ENCODE results near the gene SIRPB1.

The SIRPB1 gene

DNA sequence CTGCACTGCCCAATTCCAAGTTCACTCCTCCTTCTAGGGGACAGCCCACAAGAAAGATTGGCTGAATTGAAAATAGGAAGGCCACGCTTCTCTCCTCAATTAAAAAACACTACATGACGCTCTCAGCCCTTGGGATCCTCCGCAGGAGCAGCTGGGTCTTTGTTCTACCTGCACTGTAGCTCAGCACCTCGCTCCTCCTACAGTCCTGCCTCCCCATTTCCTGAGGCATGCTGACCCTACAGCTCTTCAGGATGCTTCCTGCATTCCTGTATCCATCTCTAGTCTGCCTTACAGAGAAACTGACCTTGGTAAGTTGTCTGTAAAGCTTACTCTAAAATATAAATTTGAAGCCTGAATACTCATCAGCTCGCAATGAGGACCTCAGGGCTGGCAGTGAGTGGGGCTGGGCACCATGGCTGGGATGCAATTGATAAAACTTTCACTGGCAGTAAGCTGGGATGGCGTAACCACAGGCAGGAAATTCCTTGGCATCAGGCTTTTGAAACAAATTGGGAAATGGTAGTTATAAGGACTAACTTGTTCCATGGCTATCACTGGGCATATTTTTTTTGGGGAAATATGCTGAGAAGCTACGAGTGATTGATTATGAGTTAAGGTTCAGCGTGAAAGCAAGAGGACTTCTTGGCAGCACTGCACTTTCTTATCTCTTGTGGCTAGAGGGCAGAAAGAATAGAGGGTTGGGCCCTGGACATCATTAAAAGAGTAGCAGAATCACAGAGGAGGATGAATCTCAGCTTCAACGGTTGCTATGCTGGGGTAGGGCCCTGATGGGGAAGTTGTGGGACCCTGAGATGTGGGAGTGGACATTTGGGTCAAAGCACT lies 11.7 kb upstream of the SIRPB1 start:
- TF ChIP-seq, protein P1, sequence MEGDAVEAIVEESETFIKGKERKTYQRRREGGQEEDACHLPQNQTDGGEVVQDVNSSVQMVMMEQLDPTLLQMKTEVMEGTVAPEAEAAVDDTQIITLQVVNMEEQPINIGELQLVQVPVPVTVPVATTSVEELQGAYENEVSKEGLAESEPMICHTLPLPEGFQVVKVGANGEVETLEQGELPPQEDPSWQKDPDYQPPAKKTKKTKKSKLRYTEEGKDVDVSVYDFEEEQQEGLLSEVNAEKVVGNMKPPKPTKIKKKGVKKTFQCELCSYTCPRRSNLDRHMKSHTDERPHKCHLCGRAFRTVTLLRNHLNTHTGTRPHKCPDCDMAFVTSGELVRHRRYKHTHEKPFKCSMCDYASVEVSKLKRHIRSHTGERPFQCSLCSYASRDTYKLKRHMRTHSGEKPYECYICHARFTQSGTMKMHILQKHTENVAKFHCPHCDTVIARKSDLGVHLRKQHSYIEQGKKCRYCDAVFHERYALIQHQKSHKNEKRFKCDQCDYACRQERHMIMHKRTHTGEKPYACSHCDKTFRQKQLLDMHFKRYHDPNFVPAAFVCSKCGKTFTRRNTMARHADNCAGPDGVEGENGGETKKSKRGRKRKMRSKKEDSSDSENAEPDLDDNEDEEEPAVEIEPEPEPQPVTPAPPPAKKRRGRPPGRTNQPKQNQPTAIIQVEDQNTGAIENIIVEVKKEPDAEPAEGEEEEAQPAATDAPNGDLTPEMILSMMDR (IDR thresholded peaks at IDR 0.05; ENCODE audit: low read depth, low read length) = no peak
- no peak overlapping the region for H3K4me3 ChIP-seq (ENCODE audit: low read depth, low read length)
- DNase-seq (ENCODE audit: low read depth, low spot score) = no peak
- in situ Hi-C loops (cut with HindIII; ENCODE audit: low sequenced_read_pairs) = no loop called here

DNA sequence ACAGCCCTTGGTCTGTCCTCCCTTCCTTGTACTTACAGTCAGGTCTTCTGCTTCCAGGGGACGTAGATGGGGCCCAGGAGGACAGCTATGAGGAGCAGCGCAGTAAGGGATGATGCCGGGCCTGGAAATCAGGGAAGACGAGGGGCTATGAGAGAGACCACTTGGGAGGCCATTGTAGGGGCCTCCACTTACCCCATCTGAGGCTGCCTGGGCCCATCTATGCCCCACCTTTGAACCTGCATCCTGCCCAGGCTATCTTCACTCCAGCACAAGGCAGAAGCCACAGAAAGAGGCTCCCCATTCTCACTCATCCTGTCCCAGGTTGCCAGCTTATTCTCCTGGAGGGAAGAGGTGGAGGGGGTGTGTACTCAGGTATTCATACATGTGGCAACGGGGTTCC lies 10.4 kb upstream of the SIRPB1 start:
- TF ChIP-seq, protein P1 (IDR thresholded peaks at IDR 0.05; ENCODE audit: low read depth, low read length) = no peak
- DNase-seq (ENCODE audit: low read depth, low spot score) = no peak
- in situ Hi-C loops (cut with HindIII; ENCODE audit: low sequenced_read_pairs) = no loop called here
- H3K4me3 ChIP-seq (ENCODE audit: low read depth, low read length) = no peak overlapping the region

DNA sequence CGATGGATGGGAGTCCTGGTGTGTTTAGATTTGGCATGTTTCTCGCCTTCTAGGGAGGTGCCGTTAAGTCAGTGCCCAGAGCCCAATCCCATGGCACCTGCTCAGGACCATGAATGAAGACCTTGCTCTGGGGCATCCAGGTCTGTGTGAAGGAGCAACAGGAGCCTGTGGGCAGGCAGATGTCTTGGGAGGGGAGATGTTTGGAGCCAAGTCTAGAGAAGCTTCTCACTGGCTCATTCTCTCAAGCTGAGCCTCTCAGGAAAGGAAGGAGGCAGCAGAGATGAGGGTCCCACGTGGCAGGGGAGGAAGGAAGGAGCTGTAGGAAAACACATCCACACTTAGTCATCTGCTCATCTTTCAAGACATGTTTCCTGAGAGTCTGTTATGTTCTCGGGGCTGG lies 9.5 kb upstream of the SIRPB1 start:
- H3K4me3 ChIP-seq (ENCODE audit: low read depth, low read length) = no peak overlapping the region
- DNase-seq (ENCODE audit: low read depth, low spot score) = no peak
- TF ChIP-seq, protein P1 (IDR thresholded peaks at IDR 0.05; ENCODE audit: low read depth, low read length) = no peak
- in situ Hi-C loops (cut with HindIII; ENCODE audit: low sequenced_read_pairs) = no loop called here

DNA sequence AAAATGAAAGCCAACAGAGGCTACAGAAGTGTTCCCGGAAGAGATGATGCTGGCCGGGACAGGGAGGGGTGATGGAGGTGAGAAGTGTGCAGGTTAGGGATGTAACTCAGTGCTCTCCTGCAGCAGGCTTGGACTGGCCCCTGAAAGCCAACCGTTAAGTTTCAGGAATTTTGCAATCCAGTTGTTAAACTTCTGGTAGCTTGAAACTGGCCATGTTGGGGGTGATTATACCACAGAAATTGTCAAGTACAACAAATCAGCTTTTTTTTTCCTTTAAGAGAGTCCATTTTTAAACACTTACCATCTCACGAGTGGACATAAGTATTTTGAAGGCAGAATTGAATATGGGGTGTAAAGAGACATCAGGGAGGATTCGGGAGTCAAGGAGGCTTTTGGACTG lies 8.8 kb upstream of the SIRPB1 start:
- no peak overlapping the region for H3K4me3 ChIP-seq (ENCODE audit: low read depth, low read length)
- TF ChIP-seq, protein P1 (IDR thresholded peaks at IDR 0.05; ENCODE audit: low read depth, low read length) = no peak
- in situ Hi-C loops (cut with HindIII; ENCODE audit: low sequenced_read_pairs) = no loop called here

DNA sequence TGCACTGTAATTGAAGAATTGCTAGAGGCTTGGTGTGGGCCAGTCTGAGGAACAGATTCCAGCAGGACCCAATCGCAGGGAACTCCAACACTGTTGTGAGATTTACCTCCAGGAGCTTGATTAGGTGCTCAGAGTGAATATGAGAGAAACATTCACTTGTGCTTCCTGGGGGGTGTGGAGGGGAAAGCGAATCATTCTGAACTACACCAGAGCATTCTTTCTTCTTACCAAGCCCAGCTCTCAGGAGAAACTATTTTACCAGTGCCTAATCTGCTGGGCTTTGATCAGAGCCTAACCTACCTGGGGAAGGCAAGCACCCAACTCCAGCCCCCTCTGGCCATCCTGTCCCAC lies 7.4 kb upstream of the SIRPB1 start:
- in situ Hi-C loops (cut with HindIII; ENCODE audit: low sequenced_read_pairs) = no loop called here
- H3K4me3 ChIP-seq (ENCODE audit: low read depth, low read length) = no peak overlapping the region
- TF ChIP-seq, protein P1 (IDR thresholded peaks at IDR 0.05; ENCODE audit: low read depth, low read length) = no peak
- DNase-seq (ENCODE audit: low read depth, low spot score) = no peak

More for the DNA sequence above, 8.8 kb upstream of the SIRPB1 start:
- DNase-seq (ENCODE audit: low read depth, low spot score) = no peak

DNA sequence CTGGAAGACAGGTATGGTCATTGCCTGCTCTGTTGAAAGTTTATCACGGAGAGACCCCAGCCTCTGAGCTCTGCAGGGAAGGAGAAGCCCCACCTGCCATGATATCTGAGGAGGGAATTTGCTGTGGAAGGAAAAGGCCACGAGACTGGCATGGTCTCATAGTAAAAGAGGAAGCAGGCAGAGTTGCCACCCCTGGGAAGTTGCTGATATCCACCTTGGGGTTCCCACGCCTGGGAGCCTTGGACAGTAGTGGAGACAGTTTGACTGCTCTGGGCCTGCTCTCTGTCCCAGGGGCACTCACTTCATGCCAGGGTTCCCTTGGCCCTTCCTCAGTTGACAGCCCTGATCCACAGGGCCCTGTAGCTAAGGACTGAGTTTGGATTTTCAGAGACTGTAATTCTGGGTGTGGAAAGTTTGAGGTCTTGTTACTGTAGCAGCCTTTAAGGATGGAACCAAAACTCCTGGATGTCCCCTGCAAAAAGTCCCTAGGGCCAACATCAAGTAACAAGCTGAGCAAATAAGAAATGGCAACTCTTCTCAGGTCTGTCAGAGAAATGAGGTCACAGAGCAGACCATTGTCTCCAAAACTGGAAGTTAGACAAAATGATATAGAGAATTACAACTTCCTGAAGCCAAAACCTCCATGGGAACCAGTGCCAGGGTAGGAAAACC lies 6.9 kb upstream of the SIRPB1 start:
- H3K4me3 ChIP-seq (ENCODE audit: low read depth, low read length) = no peak overlapping the region
- DNase-seq (ENCODE audit: low read depth, low spot score) = no peak
- in situ Hi-C loops (cut with HindIII; ENCODE audit: low sequenced_read_pairs) = no loop called here
- TF ChIP-seq, protein P1 (IDR thresholded peaks at IDR 0.05; ENCODE audit: low read depth, low read length) = no peak
